SIG-M5 treated with dmso at 0.1 percent for 504 hours (cell line): ENCODE results near the gene UBE2E3.

Experiments used
- DNase-seq: peaks from one replicate; lab custom pipeline; 2025; ENCODE audit not compliant: unreplicated experiment; lab: John Stamatoyannopoulos, UW

UBE2E3 gene

GRCh38 chr2:181072486-181073235 is 92.3 kb downstream of the UBE2E3 start:
- peak; percentile 73 for DNase-seq

DNA sequence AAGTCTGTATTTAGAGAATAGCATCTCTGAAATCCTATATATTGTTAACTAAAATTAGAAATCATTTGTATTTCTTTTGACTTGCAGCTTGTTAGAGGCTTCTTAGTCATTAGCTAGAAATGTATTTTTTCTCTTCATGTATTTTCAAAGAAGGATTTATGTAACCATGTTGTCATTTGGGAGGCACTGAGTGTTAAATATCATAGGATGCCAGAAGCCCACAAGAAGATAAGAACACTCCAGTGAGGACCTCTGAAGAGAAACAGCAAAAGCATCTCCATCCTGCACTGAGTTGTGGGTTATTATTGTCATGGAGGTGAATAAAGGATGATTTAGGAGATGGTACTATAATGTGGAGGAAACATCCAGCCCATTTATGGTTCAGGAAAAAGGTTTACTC is 93.5 kb downstream of the UBE2E3 start:
- DNase-seq = no peak

GRCh38 chr2:181074457-181074856 is 94.1 kb downstream of the UBE2E3 start:
- DNase-seq = no peak

DNA sequence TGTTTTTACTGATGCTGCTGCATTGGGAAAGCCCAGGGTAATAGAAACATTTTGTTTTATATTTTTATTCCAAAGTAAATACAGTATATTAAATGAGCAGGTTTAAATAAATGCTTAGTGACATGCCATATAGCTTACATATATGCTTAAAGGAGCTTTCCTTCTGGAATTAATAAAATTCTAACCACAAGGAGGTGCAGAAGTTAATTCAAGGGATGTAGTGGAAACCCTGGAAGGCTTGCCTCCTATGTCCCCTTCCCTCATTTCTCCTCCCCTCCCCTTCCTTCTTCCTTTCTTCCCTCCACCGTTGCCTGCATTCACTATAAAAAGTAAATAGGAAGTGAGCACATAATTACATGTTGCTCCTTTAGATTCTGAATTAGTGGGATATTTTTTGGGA is 96.3 kb downstream of the UBE2E3 start:
- DNase-seq = no peak

GRCh38 chr2:181077128-181077709 is 96.8 kb downstream of the UBE2E3 start:
- DNase-seq = peak; percentile 73

DNA sequence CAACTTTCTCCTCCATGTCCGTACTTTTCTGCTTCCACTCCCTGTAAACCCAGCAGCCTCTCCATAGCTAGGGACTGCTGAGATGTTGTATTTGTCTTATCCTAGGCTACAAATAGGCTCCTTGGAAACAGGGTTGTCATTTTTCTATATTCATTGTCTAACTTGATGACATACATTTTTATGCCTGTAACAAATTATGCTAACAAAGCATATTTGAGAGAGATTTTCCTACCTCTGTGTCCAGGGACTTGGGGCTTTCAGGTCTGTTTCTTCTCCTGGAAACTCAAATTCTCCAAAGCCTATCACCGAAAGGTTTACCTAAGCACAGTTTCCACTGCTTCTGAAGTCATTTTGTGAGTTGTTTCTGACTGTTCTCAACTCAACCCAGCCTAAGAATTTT is 102.7 kb downstream of the UBE2E3 start:
- no peak for DNase-seq

DNA sequence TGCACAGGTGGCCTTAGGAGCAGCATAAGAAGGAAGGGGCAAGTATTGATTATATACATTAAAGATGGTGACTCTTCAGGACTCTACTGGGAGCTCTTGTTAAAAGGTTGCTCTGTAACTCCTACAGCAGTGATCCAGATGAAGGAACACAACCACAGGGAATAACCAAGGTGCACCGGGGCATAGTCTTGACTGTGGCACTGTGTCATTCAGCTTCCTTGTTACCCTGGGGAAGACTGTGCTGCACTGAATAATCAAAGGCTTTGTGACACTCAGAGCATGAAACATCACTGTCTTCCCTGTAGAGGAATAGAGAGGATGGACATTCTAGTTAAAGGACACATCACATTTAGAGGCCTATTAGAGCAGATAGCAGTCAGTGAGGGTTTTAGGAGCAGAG is 105.3 kb downstream of the UBE2E3 start:
- DNase-seq = no peak

DNA sequence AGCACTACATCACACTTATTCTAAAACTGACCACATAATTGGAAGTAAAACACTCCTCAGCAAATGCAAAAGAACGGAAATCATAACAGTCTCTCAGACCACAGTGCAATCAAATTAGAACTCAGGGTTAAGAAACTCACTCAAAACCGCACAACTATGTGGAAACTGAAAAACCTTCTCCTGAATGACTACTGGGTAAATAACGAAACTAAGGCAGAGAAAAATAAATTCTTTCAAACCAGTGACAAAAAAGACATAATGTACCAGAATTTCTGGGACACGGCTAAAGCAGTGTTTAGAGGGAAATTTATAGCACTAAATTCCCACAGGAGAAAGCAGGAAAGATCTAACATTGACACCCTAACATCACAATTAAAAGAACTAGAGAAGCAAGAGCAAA is 111.5 kb downstream of the UBE2E3 start:
- peak; percentile 10 for DNase-seq

DNA sequence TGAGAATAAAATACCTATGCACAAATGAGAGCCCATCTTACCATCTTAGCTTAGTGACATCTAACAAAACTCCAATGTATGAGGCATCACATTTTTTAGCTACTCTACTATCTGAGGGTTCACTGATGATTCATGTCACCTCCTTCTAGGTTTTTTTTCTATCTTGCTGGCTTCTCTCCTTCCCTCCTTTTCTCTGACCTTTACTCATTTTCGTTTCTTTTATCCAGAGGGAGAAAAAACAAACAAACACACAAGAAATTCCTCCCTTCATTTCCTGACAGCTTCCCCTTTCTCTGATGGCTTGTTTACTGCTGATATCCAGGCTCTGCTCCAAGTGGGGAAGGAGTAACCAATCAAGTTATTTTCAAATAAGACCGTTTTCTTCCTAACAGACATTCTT is 115.1 kb downstream of the UBE2E3 start:
- no peak for DNase-seq

DNA sequence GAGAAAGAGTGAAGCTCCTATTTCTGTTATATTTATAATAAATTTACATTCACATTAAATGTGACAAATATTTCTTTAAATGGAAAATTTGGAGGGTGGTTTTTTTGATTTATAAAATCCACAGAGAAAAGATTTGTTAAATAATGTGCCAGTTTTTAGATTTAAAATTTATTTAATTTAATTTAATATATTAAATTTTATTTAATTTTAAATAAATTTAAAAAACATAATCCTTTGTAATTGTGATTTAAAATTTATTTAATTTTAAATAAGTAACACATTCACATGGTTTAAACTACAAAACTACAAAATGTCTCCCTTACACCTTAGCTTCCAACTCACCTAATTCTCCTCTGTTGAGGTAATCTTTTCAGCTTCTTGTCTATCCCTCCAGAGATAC is 123.3 kb downstream of the UBE2E3 start:
- no peak for DNase-seq

DNA sequence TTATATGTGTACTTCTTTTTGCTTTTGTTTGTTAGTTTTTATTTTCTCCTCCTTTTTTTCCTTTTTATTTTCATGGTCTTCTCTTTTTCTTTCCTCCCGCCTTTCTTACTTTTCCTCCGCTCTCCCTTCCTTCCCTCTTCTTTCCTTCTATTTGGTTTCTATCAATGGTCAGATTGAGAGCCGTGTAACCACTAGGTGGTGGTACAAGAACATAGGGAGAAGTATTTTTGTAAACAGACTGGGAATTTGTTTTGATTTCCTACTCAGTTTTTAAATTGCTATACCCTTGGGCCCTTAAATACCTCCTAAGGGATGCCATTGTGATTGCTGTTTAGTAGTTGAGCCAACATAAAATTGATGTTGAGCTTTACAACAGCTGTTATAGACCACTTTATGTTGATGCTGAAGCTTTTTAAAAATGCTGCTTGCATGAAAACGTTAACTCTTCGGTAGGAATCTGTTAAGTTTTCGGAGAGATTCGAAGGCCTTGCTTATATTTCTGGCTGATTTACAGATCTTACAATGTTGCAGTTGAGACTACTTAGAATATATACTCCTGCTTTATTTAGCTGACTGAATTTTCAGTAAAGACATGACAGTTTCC is 124.2 kb downstream of the UBE2E3 start:
- DNase-seq = peak; percentile 73

- no peak for DNase-seq
Observed at GRCh38 chr2:181105562-181105961, 125.2 kb downstream of the UBE2E3 start.

DNA sequence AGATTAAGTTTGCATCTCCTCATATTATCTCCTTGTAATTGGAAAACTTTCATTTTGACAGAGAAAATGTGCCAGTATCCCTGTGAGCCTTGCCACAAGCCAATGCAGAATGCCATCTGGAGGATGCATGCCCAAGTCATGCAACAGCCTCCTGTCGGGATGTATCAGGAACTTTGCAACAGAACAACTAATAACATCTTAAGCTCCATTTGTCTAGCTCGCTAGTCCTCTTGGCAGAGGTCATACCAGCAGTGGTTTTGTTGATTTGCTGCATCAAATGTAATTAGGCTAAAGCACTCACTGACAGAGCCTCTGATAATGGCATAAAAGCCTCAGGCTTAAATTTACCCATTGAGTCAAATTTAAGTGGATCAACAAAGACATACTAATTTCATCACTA is 125.8 kb downstream of the UBE2E3 start:
- DNase-seq = no peak

- peak; percentile 92 for DNase-seq
Observed at GRCh38 chr2:181106789-181107627, 126.6 kb downstream of the UBE2E3 start.

GRCh38 chr2:181107628-181107945 is 127.2 kb downstream of the UBE2E3 start:
- DNase-seq = no peak

GRCh38 chr2:181111059-181111458 is 130.7 kb downstream of the UBE2E3 start:
- DNase-seq = no peak

DNA sequence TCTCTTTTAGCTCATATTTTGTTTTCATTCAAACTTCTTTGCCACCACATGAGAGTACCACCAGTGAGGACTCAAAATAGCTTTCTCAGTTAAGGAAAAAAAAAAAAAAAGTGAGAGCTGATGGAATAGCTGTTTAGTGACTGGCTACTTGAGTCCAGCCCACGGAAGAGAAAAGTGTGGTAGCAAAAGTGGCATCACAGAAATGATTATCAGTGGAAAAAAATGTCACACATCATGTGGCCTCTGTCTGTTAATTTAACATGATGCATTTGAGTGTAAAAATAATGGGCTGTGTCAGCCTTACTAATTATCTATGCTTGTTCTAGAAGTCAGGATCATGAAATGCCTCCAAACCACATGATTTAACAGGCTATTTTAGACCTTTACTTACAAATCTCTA is 132.5 kb downstream of the UBE2E3 start:
- no peak for DNase-seq
